Measurements from ENCODE around the gene JAK2. TPM values are rescaled to one million over a fixed set of nuclear protein-coding genes. Genes with fewer than 3 reads are reported as not detected.
"Not testable (repeated sequence)": the region's sequence is repeated elsewhere in the genome, so short reads cannot be mapped to it uniquely, and the experiment has no call there.

The JAK2 gene
- total RNA-seq, 1 experiment from 2014 or later = 6.5 TPM

- DNase-seq (ENCODE audit: low read depth) = no peak
Measured at GRCh38 chr9:4980086-4980727, 4.9 kb upstream of the JAK2 start.

- no peak for DNase-seq (ENCODE audit: low read depth)
Measured at GRCh38 chr9:4982721-4983482, 2.2 kb upstream of the JAK2 start.

GRCh38 chr9:4983601-4984165 lies 1.4 kb upstream of the JAK2 start:
- DNase-seq (ENCODE audit: low read depth) = peak; percentile 15

GRCh38 chr9:4984171-4984620 lies 876 bp upstream of the JAK2 start:
- DNase-seq (ENCODE audit: low read depth) = no peak

- peak; percentile 73 for DNase-seq (ENCODE audit: low read depth)
Measured at GRCh38 chr9:4985386-4986266, 554 bp downstream of the JAK2 start.

DNA sequence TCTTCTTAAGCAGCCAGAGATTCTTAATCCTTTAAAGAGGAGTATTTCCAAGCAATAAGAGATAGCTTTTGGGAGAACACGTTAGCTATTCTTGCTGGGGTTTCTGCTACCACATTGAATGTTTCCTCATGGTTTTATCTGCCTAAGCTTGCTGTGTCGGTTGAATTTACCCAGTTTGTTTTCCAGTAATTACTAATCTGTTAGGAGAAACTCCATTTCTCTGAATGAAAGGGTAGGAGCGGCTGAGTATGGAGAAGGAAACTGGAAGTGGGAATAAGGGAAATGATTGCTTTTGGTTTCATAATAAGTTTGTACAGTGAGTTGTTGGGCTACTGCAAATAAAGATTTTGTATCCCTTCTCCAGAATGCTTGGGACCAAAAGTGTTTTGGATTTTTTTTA lies 1.2 kb downstream of the JAK2 start:
- DNase-seq (ENCODE audit: low read depth) = peak; percentile 21

DNA sequence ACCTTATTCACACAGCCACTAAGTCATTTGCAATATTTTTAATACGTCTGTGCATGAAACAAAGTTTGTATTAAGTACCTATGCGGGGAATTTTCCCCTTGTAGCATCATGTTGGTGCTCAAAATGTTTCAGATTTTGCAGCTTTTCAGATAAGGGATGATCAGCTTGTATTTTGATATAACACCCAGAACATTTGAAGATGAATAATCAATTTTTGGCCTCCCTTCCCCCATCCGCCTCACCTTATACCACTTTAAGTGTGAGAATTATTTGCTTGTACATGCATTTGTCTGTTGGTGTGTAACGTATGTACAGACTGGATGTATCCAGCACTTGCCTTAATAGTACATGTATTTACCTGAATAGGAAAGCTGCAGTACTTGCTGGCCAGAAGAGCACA lies 1.7 kb downstream of the JAK2 start:
- no peak for DNase-seq (ENCODE audit: low read depth)

DNA sequence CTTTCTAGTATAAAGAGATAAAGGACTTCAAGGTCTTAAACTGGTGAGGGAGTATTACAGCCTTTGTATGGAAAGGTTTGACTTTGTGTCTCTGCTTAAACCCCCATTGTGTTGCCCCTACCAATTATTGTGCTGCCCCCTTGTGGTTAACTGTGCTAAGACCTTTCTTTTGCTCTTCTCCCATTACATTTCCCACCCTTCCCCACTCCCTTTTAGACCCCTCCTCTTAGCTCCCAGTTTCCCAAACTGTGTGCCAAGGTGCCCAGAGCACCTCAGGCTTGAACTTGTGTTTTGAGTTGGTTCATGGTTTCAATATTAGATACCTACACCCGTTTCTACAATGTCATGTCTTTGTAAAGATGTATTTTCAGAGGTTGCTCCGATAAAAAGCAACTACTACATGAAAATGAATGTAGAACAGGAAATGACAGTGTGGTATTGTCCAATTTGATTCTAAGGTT lies 2.9 kb downstream of the JAK2 start:
- DNase-seq (ENCODE audit: low read depth) = peak; percentile 72

- DNase-seq (ENCODE audit: low read depth) = no peak
Measured at GRCh38 chr9:4992872-4993271, 7.8 kb downstream of the JAK2 start.

DNA sequence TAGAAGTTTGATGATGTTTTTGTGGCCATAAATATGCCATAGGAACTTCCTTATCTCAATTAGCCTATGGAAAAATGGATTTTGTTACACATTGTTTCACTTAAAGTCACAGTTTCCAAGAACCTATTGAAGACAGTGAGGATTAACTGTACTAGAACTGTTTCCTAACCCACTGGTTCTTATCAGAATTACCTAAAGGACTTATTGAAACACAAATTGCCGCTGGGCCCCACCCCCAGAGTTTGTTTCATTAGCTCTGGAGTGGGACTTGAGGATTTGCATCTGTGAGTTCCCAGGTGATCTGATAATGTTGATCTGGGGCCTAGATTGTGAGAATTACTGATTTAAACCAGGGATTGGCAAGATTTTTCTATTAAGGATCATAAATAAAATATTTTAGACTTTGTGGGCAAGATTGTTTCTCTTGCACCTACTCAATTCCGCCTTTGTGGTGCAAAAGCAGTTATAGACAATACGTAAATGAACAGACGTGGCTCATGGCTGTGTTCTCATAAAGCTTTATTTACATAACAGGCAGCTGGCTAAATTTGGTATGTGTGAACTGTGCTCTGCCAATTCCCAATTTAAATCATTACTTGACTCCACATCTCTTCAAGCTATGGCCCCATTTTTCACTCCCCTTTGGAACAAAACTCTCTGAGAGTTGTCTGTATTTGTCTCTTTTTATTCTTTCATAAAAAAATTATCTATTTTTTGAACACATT lies 9.3 kb downstream of the JAK2 start:
- DNase-seq (ENCODE audit: low read depth) = no peak

DNA sequence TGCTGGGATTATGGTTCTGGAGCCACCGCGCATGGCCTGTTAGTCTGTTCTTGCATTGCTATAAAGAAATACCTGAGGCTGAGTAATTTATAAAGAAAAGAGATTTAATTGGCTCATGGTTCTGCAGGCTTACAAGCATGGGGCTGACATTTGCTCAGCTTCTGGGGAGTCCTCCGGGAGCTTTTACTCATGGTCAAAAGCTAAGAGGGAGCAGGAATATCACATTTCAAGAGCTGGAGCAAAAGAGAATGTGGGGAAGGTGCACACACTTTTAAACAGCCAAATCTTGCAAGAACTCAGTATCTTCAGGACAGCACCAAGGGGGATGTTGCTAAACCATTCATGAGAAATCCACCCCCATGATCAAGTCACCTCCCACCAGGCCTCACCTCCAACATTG lies 12.1 kb downstream of the JAK2 start:
- no peak for DNase-seq (ENCODE audit: low read depth)

GRCh38 chr9:4997631-4998030 lies 12.6 kb downstream of the JAK2 start:
- DNase-seq (ENCODE audit: low read depth) = no peak

GRCh38 chr9:5002811-5003210 lies 17.7 kb downstream of the JAK2 start:
- DNase-seq (ENCODE audit: low read depth) = no peak

DNA sequence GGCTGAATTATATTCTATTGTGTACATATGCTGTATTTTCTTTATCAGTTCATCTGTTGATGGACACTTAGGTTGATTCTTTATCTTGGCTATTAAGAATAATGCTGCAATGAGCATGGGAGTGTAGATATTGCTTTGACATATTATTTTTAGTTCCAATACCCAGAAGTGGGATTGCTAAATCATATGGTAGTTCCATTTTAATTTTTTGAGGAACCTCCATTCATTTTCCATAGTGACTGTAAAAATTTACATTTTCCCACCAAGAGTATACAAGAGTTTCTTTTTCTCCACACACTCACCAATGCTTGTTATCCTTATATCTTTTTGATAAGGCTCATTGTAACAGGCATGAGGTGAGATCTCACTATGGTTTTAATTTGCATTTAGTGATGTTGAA lies 19.4 kb downstream of the JAK2 start:
- DNase-seq (ENCODE audit: low read depth) = no peak

DNA sequence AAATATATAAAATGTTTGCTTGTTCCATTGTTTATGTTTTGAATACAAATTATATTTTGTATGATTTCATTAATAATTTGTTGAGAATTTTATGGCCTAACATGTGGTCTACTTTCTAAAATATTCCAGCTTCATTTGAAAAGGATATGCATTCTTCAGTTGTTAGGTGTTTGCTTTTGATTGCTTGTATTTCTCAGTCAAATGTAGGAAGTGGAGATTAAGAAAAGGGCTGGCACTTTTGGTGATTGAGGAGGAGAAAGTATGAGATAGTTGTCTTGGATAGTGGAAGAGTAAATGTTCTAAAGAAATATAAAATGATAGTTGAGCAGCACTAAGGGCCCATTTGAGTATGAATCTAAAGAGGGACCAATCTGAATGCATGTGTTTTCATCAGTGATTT lies 23.1 kb downstream of the JAK2 start:
- peak; percentile 13 for DNase-seq (ENCODE audit: low read depth)

GRCh38 chr9:5013374-5013773 lies 28.3 kb downstream of the JAK2 start:
- no peak for DNase-seq (ENCODE audit: low read depth)

- no peak for DNase-seq (ENCODE audit: low read depth)
Measured at GRCh38 chr9:5015934-5016333, 30.9 kb downstream of the JAK2 start.

GRCh38 chr9:5025416-5025815 lies 40.3 kb downstream of the JAK2 start:
- peak; percentile 17 for DNase-seq (ENCODE audit: low read depth)

DNA sequence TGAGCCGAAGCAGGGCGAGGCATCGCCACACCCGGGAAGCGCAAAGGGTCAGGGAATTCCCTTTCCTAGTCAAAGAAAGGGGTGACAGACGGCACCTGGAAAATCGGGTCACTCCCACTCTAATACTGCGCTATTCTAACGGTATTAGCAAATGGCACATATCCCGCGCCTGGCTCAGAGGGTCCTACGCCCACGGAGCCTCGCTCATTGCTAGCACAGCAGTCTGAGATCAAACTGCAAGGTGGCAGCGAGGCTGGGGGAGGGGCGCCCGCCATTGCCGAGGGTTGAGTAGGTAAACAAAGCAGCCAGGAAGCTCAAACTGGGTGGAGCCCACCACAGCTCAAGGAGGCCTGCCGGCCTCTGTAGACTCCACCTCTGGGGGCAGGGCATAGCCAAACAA lies 46.9 kb downstream of the JAK2 start:
- not testable (repeated sequence) for DNase-seq (ENCODE audit: low read depth)

- DNase-seq (ENCODE audit: low read depth) = no peak
Measured at GRCh38 chr9:5040730-5041389, 55.8 kb downstream of the JAK2 start.

Measured in M059J (cell line).